ENCODE results near the gene RAB40A.

DNA sequence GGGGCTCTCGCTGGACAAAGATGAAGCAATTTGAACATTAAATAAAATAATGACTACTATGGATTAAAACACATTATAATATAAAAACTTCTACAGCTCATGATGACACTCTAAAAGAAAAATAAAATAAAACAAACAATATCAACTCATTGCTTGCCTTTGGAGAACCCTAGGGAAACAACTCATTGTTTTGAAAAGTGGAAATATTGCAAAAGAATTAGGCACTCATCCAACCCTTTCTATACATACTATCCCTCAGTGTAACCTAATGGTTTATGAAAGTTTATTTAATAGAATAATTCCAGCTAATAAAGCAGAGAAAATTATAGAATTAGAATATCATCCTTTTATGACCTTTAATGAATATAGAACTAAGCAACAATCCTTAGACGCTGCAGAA, 718 bp downstream of the RAB40A start:
- TF ChIP-seq, protein P1, sequence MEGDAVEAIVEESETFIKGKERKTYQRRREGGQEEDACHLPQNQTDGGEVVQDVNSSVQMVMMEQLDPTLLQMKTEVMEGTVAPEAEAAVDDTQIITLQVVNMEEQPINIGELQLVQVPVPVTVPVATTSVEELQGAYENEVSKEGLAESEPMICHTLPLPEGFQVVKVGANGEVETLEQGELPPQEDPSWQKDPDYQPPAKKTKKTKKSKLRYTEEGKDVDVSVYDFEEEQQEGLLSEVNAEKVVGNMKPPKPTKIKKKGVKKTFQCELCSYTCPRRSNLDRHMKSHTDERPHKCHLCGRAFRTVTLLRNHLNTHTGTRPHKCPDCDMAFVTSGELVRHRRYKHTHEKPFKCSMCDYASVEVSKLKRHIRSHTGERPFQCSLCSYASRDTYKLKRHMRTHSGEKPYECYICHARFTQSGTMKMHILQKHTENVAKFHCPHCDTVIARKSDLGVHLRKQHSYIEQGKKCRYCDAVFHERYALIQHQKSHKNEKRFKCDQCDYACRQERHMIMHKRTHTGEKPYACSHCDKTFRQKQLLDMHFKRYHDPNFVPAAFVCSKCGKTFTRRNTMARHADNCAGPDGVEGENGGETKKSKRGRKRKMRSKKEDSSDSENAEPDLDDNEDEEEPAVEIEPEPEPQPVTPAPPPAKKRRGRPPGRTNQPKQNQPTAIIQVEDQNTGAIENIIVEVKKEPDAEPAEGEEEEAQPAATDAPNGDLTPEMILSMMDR (IDR thresholded peaks at IDR 0.05; ENCODE audit: low read depth, low read length, poor library complexity, severe bottlenecking): no peak
- TF ChIP-seq EZH2phosphoT487 (IDR thresholded peaks at IDR 0.05; ENCODE audit: borderline replicate concordance, low read length): no peak
